K562 (cell line): Measurements from ENCODE around the gene TOPORS. TPM values are rescaled to one million over a fixed set of nuclear protein-coding genes. Genes with fewer than 3 reads are reported as not detected.
A peak's percentile ranks its signal among the peaks of the same experiment; 100 is the strongest.

Experiments used
- BCOR ChIP-seq: fragments of 450-650 bp; IDR thresholded peaks from 2 replicates; pipeline ENCODE4 v1.6.1; 2016
- CHD1 ChIP-seq: fragments of 200-600 bp; sonication (generic); IDR thresholded peaks from one replicate; pipeline ENCODE4 v1.6.1; 2012; ENCODE audit warnings: mild to moderate bottlenecking, moderate library complexity, low read length, inconsistent platforms
- CREB1 ChIP-seq, 2 experiments: sonication (generic) in 1 of 2; formaldehyde crosslinking in 1 of 2; IDR thresholded peaks; 2 replicates each; pipeline versions ENCODE4 v1.6.1 to v1.8.0; 2012 to 2022; ENCODE audit warnings: inconsistent platforms in 1 of 2, mild to moderate bottlenecking in 1 of 2, missing genetic modification reagents in 1 of 2, moderate library complexity in 1 of 2
- CTCF ChIP-seq, 3 experiments: IDR thresholded peaks in 2 of 3; conservative IDR thresholded peaks in 1 of 3; 2 replicates each; pipeline ENCODE4 v1.5.1; 2011 to 2012; ENCODE audit warnings: low read length in 3 of 3, mild to moderate bottlenecking in 3 of 3, control low read depth in 2 of 3, improper control_type of control experiment in 1 of 3, inconsistent platforms in 1 of 3, low read depth in 1 of 3, mixed read lengths in 1 of 3, moderate library complexity in 1 of 3; ENCODE audit not compliant: insufficient read depth in 2 of 3
- ETV6 ChIP-seq, 3 experiments: fragments of 150-350 bp in 1 of 3; sonication (generic) in 1 of 3; formaldehyde crosslinking in 1 of 3; IDR thresholded peaks; 2 replicates each; pipeline versions ENCODE4 v1.6.1 to v1.8.0; 2014 to 2022; ENCODE audit warnings: borderline replicate concordance in 2 of 3, low read depth in 2 of 3, antibody characterized with exemption in 1 of 3, low read length in 1 of 3, mild to moderate bottlenecking in 1 of 3, missing genetic modification reagents in 1 of 3
- HINFP ChIP-seq: fragments of 450-650 bp; conservative IDR thresholded peaks from 2 replicates; pipeline ENCODE4 v1.6.1; 2016; ENCODE audit warnings: missing genetic modification characterization, low read depth, mild to moderate bottlenecking, control low read depth, missing compliant biosample characterization
- HMBOX1 ChIP-seq: sonication (generic); IDR thresholded peaks from 2 replicates; pipeline ENCODE4 v1.6.1; 2016
- HNRNPL ChIP-seq: fragments of 200-400 bp; formaldehyde crosslinking; IDR thresholded peaks from 2 replicates; pipeline ENCODE4 v1.6.1; 2017; ENCODE audit warnings: low read depth, mild to moderate bottlenecking, low read length
- HNRNPUL1 ChIP-seq: fragments of 200-400 bp; formaldehyde crosslinking; IDR thresholded peaks from 2 replicates; pipeline ENCODE4 v1.6.1; 2017; ENCODE audit warnings: low read length
- ILK ChIP-seq: fragments of 450-650 bp; IDR thresholded peaks from 2 replicates; pipeline ENCODE4 v1.6.1; 2016; ENCODE audit warnings: missing genetic modification characterization, low read depth, mild to moderate bottlenecking, missing compliant biosample characterization, moderate library complexity, borderline replicate concordance
- KAT2B ChIP-seq: IDR thresholded peaks from one replicate; pipeline ENCODE4 v1.6.1; 2012; ENCODE audit warnings: low read depth, mild to moderate bottlenecking, control low read depth, inconsistent platforms, low read length, moderate library complexity
- MCM5 ChIP-seq: fragments of 450-650 bp; IDR thresholded peaks from 2 replicates; pipeline ENCODE4 v1.6.1; 2016; ENCODE audit warnings: low read depth
- NFXL1 ChIP-seq: fragments of 450-650 bp; formaldehyde crosslinking; IDR thresholded peaks from 2 replicates; pipeline ENCODE4 v1.4.0; 2021; ENCODE audit warnings: mild to moderate bottlenecking
- NR2F6 ChIP-seq: fragments of 450-650 bp; formaldehyde crosslinking; IDR thresholded peaks from 2 replicates; pipeline ENCODE4 v1.4.0; 2020; ENCODE audit warnings: mild to moderate bottlenecking
- PHF20 ChIP-seq: fragments of 450-650 bp; IDR thresholded peaks from 2 replicates; pipeline ENCODE4 v1.6.1; 2018; ENCODE audit not compliant: partially characterized antibody
- POLR2AphosphoS2 ChIP-seq: IDR thresholded peaks from 2 replicates; pipeline ENCODE4 v1.6.1; 2012; ENCODE audit warnings: low read length, improper control_type of control experiment
- POLR2H ChIP-seq: IDR thresholded peaks from 2 replicates; pipeline ENCODE4 v1.6.1; 2016; ENCODE audit warnings: missing genetic modification characterization, low read depth, mild to moderate bottlenecking, control low read depth, missing compliant biosample characterization, moderate library complexity
- SMAD1 ChIP-seq: fragments of 150-350 bp; IDR thresholded peaks from 2 replicates; pipeline ENCODE4 v1.6.1; 2014; ENCODE audit warnings: low read length, low read depth; ENCODE audit not compliant: partially characterized antibody
- TBP ChIP-seq: optimal IDR thresholded peaks from 2 replicates; pipeline ENCODE3; 2011; ENCODE audit warnings: low read depth, low read length, improper control_type of control experiment
- ZBTB2 ChIP-seq: fragments of 450-650 bp; IDR thresholded peaks from 2 replicates; pipeline ENCODE4 v1.6.1; 2016; ENCODE audit warnings: antibody characterized with exemption
- polyA plus RNA-seq, 8 experiments: library from polyadenylated mRNA; depleted of rRNA in 4 of 8; stranded (reverse) in 5 of 8; unstranded in 3 of 8; fragments of >200 nt; fragmentation: Nextera tagmentation in 2 of 8; fragmentation: Illumina TruSeq in 1 of 8; extraction: Ambion mirVana in 2 of 8; extraction: Trizol in 1 of 8; gene quantifications; 2 replicates each; pipeline versions ENCODE4 v1.2.1 to v1.2.3, GENCODE V29; 2011 to 2014; ENCODE audit warnings: inconsistent platforms in 1 of 8, missing spikeins in 1 of 8
- total RNA-seq, 7 experiments: library from RNA; depleted of rRNA in 6 of 7; stranded (reverse); fragments of >200 nt in 6 of 7; fragmentation: Illumina TruSeq in 2 of 7; extraction: Trizol in 2 of 7; gene quantifications; 2 replicates each; pipeline versions ENCODE4 v1.2.1 to v1.2.3, GENCODE V29; 2011 to 2021; ENCODE audit warnings: low replicate concordance in 1 of 7

The TOPORS gene
- total and polyA plus RNA-seq, 9 of the 15 experiments (the other 6 are each of a cell fraction or from before 2014, with no cell fraction given), result 4.3 to 19.6 (median 9.9) TPM

- peak; percentile 82 for TF ChIP-seq POLR2H (tag)
- peak; percentile 14; the same call in 1 of the 2 replicates for TF ChIP-seq CREB1 (IDR thresholded peaks at IDR 0.05)
- no peak for TF ChIP-seq CREB1 (CRISPR knock-in tag; IDR thresholded peaks at IDR 0.05)
- no peak for TF ChIP-seq ILK
- no peak for TF ChIP-seq NR2F6
- TF ChIP-seq HNRNPL, result no peak
- TF ChIP-seq HNRNPUL1, result no peak
- TF ChIP-seq ZBTB2, result no peak
- TF ChIP-seq ETV6 (IDR thresholded peaks at IDR 0.05; ENCODE audit: borderline replicate concordance in 1 of 2, low read depth in 2 of 2, low read length in 1 of 2), result no peak
- TF ChIP-seq ETV6 (CRISPR knock-in tag; IDR thresholded peaks at IDR 0.05; ENCODE audit: borderline replicate concordance), result no peak
- TF ChIP-seq BCOR, result no peak
- peak; percentile 95 for TF ChIP-seq TBP
- TF ChIP-seq HINFP (tag), result no peak
- TF ChIP-seq HMBOX1, result no peak
- no peak for TF ChIP-seq SMAD1
- TF ChIP-seq PHF20, result peak; percentile 53
- TF ChIP-seq CHD1, result peak; percentile 58
- TF ChIP-seq POLR2AphosphoS2, result no peak
- TF ChIP-seq MCM5, result no peak
- TF ChIP-seq CTCF (IDR thresholded peaks at IDR 0.05 in 2 of 3, conservative IDR thresholded peaks at IDR 0.05 in 1 of 3; ENCODE audit: insufficient read depth in 2 of 3, low read depth in 1 of 3, low read length in 3 of 3), result peak in 1 of 3 experiments; percentile 6; a peak in 1 of 6 replicates
- no peak for TF ChIP-seq KAT2B
- TF ChIP-seq NFXL1, result no peak
Measured at GRCh38 chr9:32552172-32552872, at the start of gene TOPORS, which contains the start of gene SMIM27 (continued).
